Activated CD8-positive, alpha-beta memory T cell treated with anti-CD3 and anti-CD28 coated beads, Interleukin-2, amount 10 ng/mL, durations not matched to agents 7 days and 5 days (primary cell): Measurements from ENCODE around the gene IL6R. TPM values are rescaled to one million over a fixed set of nuclear protein-coding genes. Genes with fewer than 3 reads are reported as not detected.

Experiments used
- ATAC-seq: fragments of 150-1000 bp; cut with Tn5 transposase; one replicate; pipeline ENCODE4 v1.10.0; 2021; ENCODE audit warnings: moderate library complexity
- CTCF ChIA-PET: fragments of 350-600 bp; sonication (Branson Sonifier 250); formaldehyde crosslinking; loops from one replicate; lab custom pipeline; 2021; ENCODE audit warnings: antibody characterized with exemption; lab: Charles Lee
- DNase-seq: peaks from one replicate; pipeline ENCODE4 v3.0.0-alpha.2; 2020
- H3K27ac Mint-ChIP-seq: one replicate; pipeline ENCODE4 v1.8.0; 2021; ENCODE audit warnings: mild to moderate bottlenecking, mixed read lengths
- H3K27me3 Mint-ChIP-seq: one replicate; pipeline ENCODE4 v1.8.0; 2021; ENCODE audit warnings: mixed read lengths
- H3K36me3 Mint-ChIP-seq: one replicate; pipeline ENCODE4 v1.8.0; 2021; ENCODE audit warnings: mild to moderate bottlenecking, mixed read lengths
- H3K4me1 Mint-ChIP-seq: one replicate; pipeline ENCODE4 v1.8.0; 2021; ENCODE audit warnings: mixed read lengths
- H3K4me3 Mint-ChIP-seq: one replicate; pipeline ENCODE4 v1.8.0; 2021; ENCODE audit warnings: mild to moderate bottlenecking, moderate library complexity, mixed read lengths
- H3K9me3 Mint-ChIP-seq: one replicate; pipeline ENCODE4 v1.8.0; 2022; ENCODE audit warnings: low read depth, mixed read lengths
- total RNA-seq, 2 experiments: library from RNA; stranded (reverse); gene quantifications; one replicate each; pipeline ENCODE4 v1.2.3, GENCODE V29; 2021

The IL6R gene
- total RNA-seq, 2 experiments from 2014 or later = 0.53 to 0.66 TPM

GRCh38 chr1:154453574-154454352 is 48.6 kb downstream of the IL6R start:
- peaks cover 16% of the 10 kb centered on the region for H3K4me1 Mint-ChIP-seq
- no peaks in the 10 kb centered on the region for H3K36me3 Mint-ChIP-seq
- CTCF ChIA-PET = interaction anchor here (0.6 kb wide), 1 partner anchor 27 kb away, joined by 3 read pairs; no protein-coding TSS in a partner anchor
- H3K4me3 Mint-ChIP-seq = no peak overlapping the region
- H3K27ac Mint-ChIP-seq = no peak overlapping the region
- peaks cover 55% of the 10 kb centered on the region for H3K27me3 Mint-ChIP-seq
- no peak for DNase-seq
- no peaks in the 10 kb centered on the region for H3K9me3 Mint-ChIP-seq
- ATAC-seq = no peak

GRCh38 chr1:154454386-154455120 is 49.4 kb downstream of the IL6R start:
- H3K27me3 Mint-ChIP-seq = peaks cover 51% of the 10 kb centered on the region
- DNase-seq = no peak
- H3K27ac Mint-ChIP-seq = no peak overlapping the region
- CTCF ChIA-PET = no interaction called here
- no peak overlapping the region for H3K4me3 Mint-ChIP-seq
- H3K9me3 Mint-ChIP-seq = no peaks in the 10 kb centered on the region
- peaks cover 16% of the 10 kb centered on the region for H3K4me1 Mint-ChIP-seq
- no peak for ATAC-seq
- H3K36me3 Mint-ChIP-seq = no peaks in the 10 kb centered on the region

GRCh38 chr1:154456631-154457030 is 51.5 kb downstream of the IL6R start:
- Mint-ChIP-seq H3K36me3 (no peaks in the 10 kb centered on the region), H3K4me3 (no peak overlapping the region), H3K27ac (no peak overlapping the region), H3K9me3 (no peaks in the 10 kb centered on the region), H3K4me1 (peaks cover 16% of the 10 kb centered on the region), H3K27me3 (peaks cover 43% of the 10 kb centered on the region)
- ATAC-seq (no peak), DNase-seq (no peak)
- CTCF ChIA-PET = interaction anchor here (0.7 to 1.3 kb wide), 2 partner anchors 23 to 210 kb away, joined by 3 to 4 read pairs; no protein-coding TSS in a partner anchor

GRCh38 chr1:154459080-154459479 is 53.9 kb downstream of the IL6R start:
- no peak overlapping the region for H3K27ac Mint-ChIP-seq
- CTCF ChIA-PET = no interaction called here
- DNase-seq (no peak), ATAC-seq (no peak)
- peaks cover 25% of the 10 kb centered on the region for H3K4me1 Mint-ChIP-seq
- no peaks in the 10 kb centered on the region for H3K9me3 Mint-ChIP-seq
- H3K36me3 Mint-ChIP-seq = peaks cover 1% of the 10 kb centered on the region
- H3K4me3 Mint-ChIP-seq = no peak overlapping the region
- peaks cover 20% of the 10 kb centered on the region for H3K27me3 Mint-ChIP-seq

GRCh38 chr1:154460695-154461260 is 55.6 kb downstream of the IL6R start:
- CTCF ChIA-PET = interaction anchor here (0.9 to 1.2 kb wide), 2 partner anchors 19 to 32 kb away, joined by 3 to 4 read pairs; no protein-coding TSS in a partner anchor
- Mint-ChIP-seq H3K4me1 (peaks cover 27% of the 10 kb centered on the region), H3K36me3 (peaks cover 1% of the 10 kb centered on the region), H3K9me3 (no peaks in the 10 kb centered on the region), H3K27ac (no peak overlapping the region), H3K4me3 (no peak overlapping the region), H3K27me3 (peaks cover 24% of the 10 kb centered on the region)
- DNase-seq (no peak), ATAC-seq (no peak)

- Mint-ChIP-seq H3K36me3 (peaks cover 1% of the 10 kb centered on the region), H3K27me3 (peaks cover 28% of the 10 kb centered on the region), H3K4me3 (no peak overlapping the region)
These were observed 58.4 kb downstream of the IL6R start for GRCh38 chr1:154463512-154463990.

GRCh38 chr1:154465621-154466195 is 60.6 kb downstream of the IL6R start:
- H3K36me3 Mint-ChIP-seq = peaks cover 1% of the 10 kb centered on the region
- H3K4me1 Mint-ChIP-seq = peaks cover 47% of the 10 kb centered on the region
- H3K27me3 Mint-ChIP-seq = peaks cover 26% of the 10 kb centered on the region
- no peak overlapping the region for H3K4me3 Mint-ChIP-seq
- CTCF ChIA-PET = interaction anchor here (1.0 to 6.0 kb wide), 3 partner anchors 15 to 131 kb away, joined by 3 to 43 read pairs (median 3); no protein-coding TSS in a partner anchor
- H3K27ac Mint-ChIP-seq = no peak overlapping the region
- no peak for DNase-seq
- ATAC-seq = no peak
- H3K9me3 Mint-ChIP-seq = no peaks in the 10 kb centered on the region

More at GRCh38 chr1:154463512-154463990, 58.4 kb downstream of the IL6R start:
- Mint-ChIP-seq H3K9me3 (no peaks in the 10 kb centered on the region), H3K27ac (peak overlapping the region; percentile 69), H3K4me1 (peaks cover 47% of the 10 kb centered on the region)
- peak; percentile 96 for ATAC-seq
- CTCF ChIA-PET = interaction anchor here (1.4 to 6.0 kb wide), 6 partner anchors 11 to 111 kb away, joined by 3 to 43 read pairs (median 8); no protein-coding TSS in a partner anchor
- DNase-seq = peak; percentile 84

GRCh38 chr1:154466206-154466605 is 61.1 kb downstream of the IL6R start:
- Mint-ChIP-seq H3K4me1 (peaks cover 47% of the 10 kb centered on the region), H3K4me3 (no peak overlapping the region), H3K27ac (no peak overlapping the region), H3K9me3 (no peaks in the 10 kb centered on the region), H3K27me3 (peaks cover 26% of the 10 kb centered on the region), H3K36me3 (peaks cover 1% of the 10 kb centered on the region)
- DNase-seq (no peak), ATAC-seq (no peak)
- CTCF ChIA-PET = interaction anchor here (1.0 to 6.0 kb wide), 3 partner anchors 14 to 131 kb away, joined by 3 to 43 read pairs (median 3); no protein-coding TSS in a partner anchor

- Mint-ChIP-seq H3K36me3 (peaks cover 1% of the 10 kb centered on the region), H3K27me3 (peaks cover 26% of the 10 kb centered on the region), H3K9me3 (no peaks in the 10 kb centered on the region), H3K27ac (no peak overlapping the region), H3K4me1 (peaks cover 47% of the 10 kb centered on the region), H3K4me3 (no peak overlapping the region)
- DNase-seq (no peak), ATAC-seq (no peak)
- CTCF ChIA-PET = interaction anchor here (0.6 to 6.0 kb wide), 7 partner anchors 13 to 806 kb away, joined by 3 to 43 read pairs (median 4); partner anchors contain the start of gene CLK2
These were observed 61.8 kb downstream of the IL6R start for GRCh38 chr1:154466921-154467417.

GRCh38 chr1:154467434-154468102 is 62.4 kb downstream of the IL6R start:
- peaks cover 1% of the 10 kb centered on the region for H3K36me3 Mint-ChIP-seq
- peaks cover 26% of the 10 kb centered on the region for H3K27me3 Mint-ChIP-seq
- DNase-seq (no peak), ATAC-seq (no peak)
- no peak overlapping the region for H3K27ac Mint-ChIP-seq
- H3K4me3 Mint-ChIP-seq = no peak overlapping the region
- CTCF ChIA-PET = interaction anchor here (0.6 to 6.0 kb wide), 6 partner anchors 13 to 618 kb away, joined by 3 to 43 read pairs (median 4); no protein-coding TSS in a partner anchor
- peaks cover 46% of the 10 kb centered on the region for H3K4me1 Mint-ChIP-seq
- no peaks in the 10 kb centered on the region for H3K9me3 Mint-ChIP-seq

GRCh38 chr1:154468535-154469250 is 63.5 kb downstream of the IL6R start:
- no peak for ATAC-seq
- Mint-ChIP-seq H3K27me3 (peaks cover 26% of the 10 kb centered on the region), H3K36me3 (peaks cover under 1% of the 10 kb centered on the region), H3K4me1 (peaks cover 36% of the 10 kb centered on the region), H3K9me3 (no peaks in the 10 kb centered on the region), H3K4me3 (no peak overlapping the region), H3K27ac (no peak overlapping the region)
- CTCF ChIA-PET = interaction anchor here (0.9 to 6.0 kb wide), 3 partner anchors 11 to 65 kb away, joined by 4 to 43 read pairs (median 6); no protein-coding TSS in a partner anchor
- DNase-seq = no peak
